GM12878 (cell line): Measurements from ENCODE around the gene CREG2. TPM values are rescaled to one million over a fixed set of nuclear protein-coding genes. Genes with fewer than 3 reads are reported as not detected.

ENCODE experiments used
- ATAC-seq: fragments of 200-7000 bp; cut with Tn5 transposase; 3 replicates; pipeline ENCODE4 v1.9.1; 2020; ENCODE audit warnings: mild to moderate bottlenecking, moderate library complexity
- BruUV-seq: library from RNA; stranded (reverse); fragments of 400-500 nt; replicated peaks from 2 replicates; lab custom pipeline; 2021; lab: Mats Ljungman, UMichigan
- CTCF ChIA-PET: fragments of 300-600 bp; sonication (Branson Sonifier 250); formaldehyde crosslinking; extraction: SDS; loops from one replicate; lab custom pipeline; 2021; ENCODE audit warnings: inconsistent platforms; lab: Yijun Ruan, JAX
- POLR2A ChIA-PET: fragments of 350-600 bp; formaldehyde crosslinking; extraction: SDS; loops from one replicate; lab custom pipeline; 2021; ENCODE audit warnings: inconsistent platforms; lab: Charles Lee
- RAD21 ChIA-PET: fragments of 300-600 bp; sonication (Branson Sonifier 250); formaldehyde crosslinking; loops from one replicate; lab custom pipeline; 2023; ENCODE audit warnings: antibody characterized with exemption; ENCODE audit not compliant: unreplicated experiment; lab: Charles Lee
- SMC1A ChIA-PET: fragments of 300-600 bp; sonication (Branson Sonifier 250); formaldehyde crosslinking; loops from one replicate; lab custom pipeline; 2023; ENCODE audit not compliant: unreplicated experiment, uncharacterized antibody; lab: Charles Lee
- DNase-seq: peaks from one replicate; pipeline ENCODE4 v3.0.0-alpha.2; 2011; ENCODE audit warnings: low read depth, low spot score
- FAIRE-seq: peaks from 3 replicates; lab custom pipeline; 2011; peaks lifted over from hg19 to GRCh38; lab: Jason Lieb, UNC
- H2AFZ ChIP-seq: 2 replicates; pipeline ENCODE4 v1.6.0; 2011; ENCODE audit warnings: low read depth, low read length, control low read depth; ENCODE audit not compliant: control insufficient read depth
- H3K27ac ChIP-seq: 2 replicates; pipeline ENCODE4 v1.5.1; 2011; ENCODE audit warnings: control low read depth; ENCODE audit not compliant: control insufficient read depth, insufficient read depth
- H3K27me3 ChIP-seq, 2 experiments: replicated peaks in 1 of 2; 2 replicates each; pipeline versions ENCODE4 v1.6.0 to v1.6.1; 2011; ENCODE audit warnings: low read length in 1 of 2; ENCODE audit not compliant: control insufficient read depth in 2 of 2, insufficient read depth in 2 of 2
- H3K36me3 ChIP-seq, 2 experiments: 2 replicates each; pipeline ENCODE4 v1.5.1; 2011; ENCODE audit warnings: low read length in 1 of 2; ENCODE audit not compliant: control insufficient read depth in 2 of 2, insufficient read depth in 2 of 2
- H3K4me1 ChIP-seq: 2 replicates; pipeline ENCODE4 v1.6.1; 2011; ENCODE audit warnings: mild to moderate bottlenecking, low read length, moderate library complexity, mixed read lengths; ENCODE audit not compliant: control insufficient read depth, insufficient read depth
- H3K4me2 ChIP-seq: 2 replicates; pipeline ENCODE4 v1.6.0; 2011; ENCODE audit warnings: control low read depth; ENCODE audit not compliant: control insufficient read depth, insufficient read depth
- H3K4me3 ChIP-seq: fragments of 200-600 bp; sonication (generic); 2 replicates; pipeline ENCODE4 v1.5.1; 2016
- H3K79me2 ChIP-seq: 2 replicates; pipeline ENCODE4 v1.6.0; 2011; ENCODE audit warnings: low read length; ENCODE audit not compliant: control insufficient read depth, insufficient read depth
- H3K9ac ChIP-seq: 2 replicates; pipeline ENCODE4 v1.8.0; 2011; ENCODE audit warnings: low read length, control low read depth, mixed read lengths; ENCODE audit not compliant: control insufficient read depth, insufficient read depth
- H3K9me3 ChIP-seq: replicated peaks from 3 replicates; pipeline ENCODE4 v1.5.1; 2011; ENCODE audit warnings: mild to moderate bottlenecking, low read length; ENCODE audit not compliant: control insufficient read depth, insufficient read depth
- H4K20me1 ChIP-seq: 2 replicates; pipeline ENCODE4 v1.6.0; 2011; ENCODE audit not compliant: control insufficient read depth, insufficient read depth
- BACH1 ChIP-seq: fragments of 450-650 bp; IDR thresholded peaks from 2 replicates; pipeline ENCODE4 v1.6.1; 2017; ENCODE audit warnings: mild to moderate bottlenecking, borderline replicate concordance
- CBX5 ChIP-seq: sonication (generic); IDR thresholded peaks from 2 replicates; pipeline ENCODE4 v1.6.1; 2016; ENCODE audit warnings: low read depth, moderate library complexity, mild to moderate bottlenecking, inconsistent platforms
- E4F1 ChIP-seq: fragments of 450-650 bp; IDR thresholded peaks from 2 replicates; pipeline ENCODE4 v1.6.1; 2018; ENCODE audit warnings: borderline replicate concordance, mild to moderate bottlenecking; ENCODE audit not compliant: partially characterized antibody
- IRF3 ChIP-seq: fragments of 450-650 bp; IDR thresholded peaks from 2 replicates; pipeline ENCODE4 v1.6.1; 2014; ENCODE audit warnings: mild to moderate bottlenecking
- KLF5 ChIP-seq: fragments of 450-650 bp; IDR thresholded peaks from 2 replicates; pipeline ENCODE4 v1.6.1; 2014; ENCODE audit warnings: mild to moderate bottlenecking; ENCODE audit not compliant: partially characterized antibody
- MAX ChIP-seq: IDR thresholded peaks from 2 replicates; pipeline ENCODE4 v1.6.1; 2012; ENCODE audit warnings: low read depth, low read length, improper control_type of control experiment
- SMAD5 ChIP-seq: IDR thresholded peaks from 2 replicates; pipeline ENCODE4 v1.6.1; 2016; ENCODE audit warnings: antibody characterized with exemption, low read depth
- SMARCA5 ChIP-seq: fragments of 450-650 bp; IDR thresholded peaks from 2 replicates; pipeline ENCODE4 v1.6.1; 2017; ENCODE audit warnings: mild to moderate bottlenecking
- STAT1 ChIP-seq: fragments of 450-650 bp; conservative IDR thresholded peaks from 2 replicates; pipeline ENCODE4 v1.6.1; 2014; ENCODE audit warnings: antibody characterized with exemption, mild to moderate bottlenecking
- YBX1 ChIP-seq: fragments of 450-650 bp; IDR thresholded peaks from 2 replicates; pipeline ENCODE4 v1.6.1; 2016; ENCODE audit warnings: antibody characterized with exemption
- ZBTB40 ChIP-seq: fragments of 450-650 bp; IDR thresholded peaks from 2 replicates; pipeline ENCODE4 v1.6.1; 2016; ENCODE audit warnings: mild to moderate bottlenecking, moderate library complexity, borderline replicate concordance
- ZSCAN29 ChIP-seq: fragments of 450-650 bp; IDR thresholded peaks from 2 replicates; pipeline ENCODE4 v1.6.1; 2017; ENCODE audit warnings: mild to moderate bottlenecking, moderate library complexity
- ZZZ3 ChIP-seq: IDR thresholded peaks from 2 replicates; pipeline ENCODE4 v1.6.1; 2011; ENCODE audit warnings: low read depth; ENCODE audit not compliant: control insufficient read depth, insufficient read length
- WGBS: methylation state at CpG from one replicate; pipeline ENCODE4 v1.1.6; 2016; ENCODE audit warnings: low lambda C conversion rate; ENCODE audit not compliant: insufficient replicate concordance, insufficient coverage; ENCODE audit errors: missing lambda C conversion rate; 5-methylcytosine and 5-hydroxymethylcytosine counted together
- in situ Hi-C: fragments of 300-500 bp; cut with MboI; formaldehyde crosslinking; loops from 9 replicates; pipeline ENCODE4 v1.14.3; 2018; ENCODE audit warnings: mixed read lengths
- intact Hi-C: fragments of 100-400 bp; cut with micrococcal nuclease; formaldehyde crosslinking; loops from one replicate; pipeline ENCODE4 v1.14.2; 2022; ENCODE audit not compliant: unreplicated experiment
- polyA plus RNA-seq, 11 experiments: library from polyadenylated mRNA; depleted of rRNA in 4 of 11; unstranded in 6 of 11; stranded (reverse) in 5 of 11; fragments of >200 nt; fragmentation: Nextera tagmentation in 4 of 11; fragmentation: Illumina TruSeq in 1 of 11; extraction: Ambion mirVana in 4 of 11; extraction: Trizol in 1 of 11; gene quantifications; 1 replicate in 1 of 11; 2 replicates in 10 of 11; pipeline versions ENCODE4 v1.2.1 to v1.2.3, GENCODE V29; 2011 to 2016; ENCODE audit warnings: inconsistent platforms in 2 of 11, missing spikeins in 2 of 11, low read depth in 1 of 11
- total RNA-seq, 4 experiments: library from RNA; depleted of rRNA in 3 of 4; stranded (reverse); fragments of >200 nt in 3 of 4; fragmentation: Illumina TruSeq in 1 of 4; extraction: Trizol in 1 of 4; gene quantifications; 2 replicates each; pipeline versions ENCODE4 v1.2.1 to v1.2.3, GENCODE V29; 2013 to 2021

CREG2 gene
- total and polyA plus RNA-seq, 10 of the 15 experiments (the other 5 are each of a cell fraction or from before 2014, with no cell fraction given) = not detected

- TF ChIP-seq IRF3 = no peak
- peak; percentile 18; the same call in 1 of the 2 replicates for TF ChIP-seq STAT1
- no peak for TF ChIP-seq YBX1
- no peak for TF ChIP-seq E4F1
These were observed 78.7 kb downstream of the CREG2 start, which contains the start of gene RNF149 (continued) for GRCh38 chr2:101308432-101309210.

- H3K79me2 ChIP-seq = peaks cover 18% of the 10 kb centered on the region
- WGBS = under 1% methylated on average over 54 of the region's 57 CpGs
- ChIA-PET CTCF (interaction anchor here (0.8 to 1.7 kb wide), 2 partner anchors 9 to 55 kb away, joined by 3 to 6 read pairs; no protein-coding TSS in a partner anchor), SMC1A (interaction anchor here (1.2 to 2.1 kb wide), 3 partner anchors 34 to 295 kb away, joined by 3 to 10 read pairs (median 5); partner anchors contain the start of gene CNOT11), POLR2A (interaction anchor here (1.0 to 1.6 kb wide), 5 partner anchors 9 to 56 kb away, joined by 3 to 10 read pairs (median 4); partner anchors contain the start of gene CNOT11), RAD21 (interaction anchor here (1.0 to 1.2 kb wide), 4 partner anchors 37 to 56 kb away, joined by 3 to 6 read pairs (median 4); partner anchors contain the start of gene CNOT11)
- intact Hi-C loops (loop anchor here (1.0 to 5.0 kb wide), 2 partner anchors 36 to 56 kb away; partner anchors contain the start of gene CNOT11), in situ Hi-C loops (no loop called here)
- H3K27me3 ChIP-seq = no peaks in the 10 kb centered on the region
- H3K9me3 ChIP-seq = no peaks in the 10 kb centered on the region
- no peaks in the 10 kb centered on the region for H4K20me1 ChIP-seq
- peak overlapping the region; percentile 87 for H3K4me2 ChIP-seq
- peak overlapping the region; percentile 71 for H3K4me3 ChIP-seq
- DNase-seq = no peak
- H3K9ac ChIP-seq = peak overlapping the region; percentile 42
- no peaks in the 10 kb centered on the region for H3K36me3 ChIP-seq
- BruUV-seq = no TSS peak
- peak; percentile 50 for ATAC-seq
- H3K27ac ChIP-seq = peak overlapping the region; percentile 41
- no peak for FAIRE-seq
- H2AFZ ChIP-seq = peak overlapping the region; percentile 95
- H3K4me1 ChIP-seq = peaks cover 24% of the 10 kb centered on the region
- TF ChIP-seq ZSCAN29 (no peak), CBX5 (no peak), MAX (peak; percentile 51; the same call in 1 of the 2 replicates), SMAD5 (no peak), BACH1 (no peak), SMARCA5 (0 out of 2 replicates have a peak, but pooled peaks have one; percentile 59), ZBTB40 (no peak), KLF5 (peak; percentile 19), ZZZ3 (no peak), STAT1 (no peak)
These were observed 79.3 kb downstream of the CREG2 start for GRCh38 chr2:101307950-101308431.
